Spleen (tissue), 11 donors: ENCODE data around the gene RAI2. TPM values are rescaled to one million over a fixed set of nuclear protein-coding genes. Genes with fewer than 3 reads are reported as not detected.

Experiments used
- DNase-seq: peaks from one replicate; pipeline ENCODE4 v3.0.0-alpha.2; 2020
- H3K27ac ChIP-seq, 8 donors: fragments of 200-600 bp; sonication (generic) in 7 of 8; 1 replicate in 4 of 8; 2 replicates in 4 of 8; pipeline versions ENCODE4 v1.5.0 to v1.8.0; 2016 to 2021; ENCODE audit warnings: inconsistent platforms in 4 of 8, mild to moderate bottlenecking in 4 of 8, moderate library complexity in 1 of 8
- H3K27me3 ChIP-seq, 7 donors: fragments of 200-600 bp; sonication (generic) in 6 of 7; replicated peaks in 1 of 7; 1 replicate in 4 of 7; 2 replicates in 3 of 7; pipeline versions ENCODE4 v1.5.0 to v1.8.0; 2016 to 2021; ENCODE audit warnings: inconsistent platforms in 3 of 7, mild to moderate bottlenecking in 1 of 7
- H3K36me3 ChIP-seq, 6 donors: fragments of 200-600 bp; sonication (generic) in 5 of 6; 1 replicate in 4 of 6; 2 replicates in 2 of 6; pipeline versions ENCODE4 v1.5.0 to v1.8.0; 2016 to 2021; ENCODE audit warnings: inconsistent platforms in 2 of 6
- H3K4me1 ChIP-seq, 6 donors: fragments of 200-600 bp; sonication (generic) in 5 of 6; 1 replicate in 3 of 6; 2 replicates in 3 of 6; pipeline versions ENCODE4 v1.5.0 to v1.8.0; 2016 to 2021; ENCODE audit warnings: inconsistent platforms in 3 of 6
- H3K4me3 ChIP-seq, 8 donors: fragments of 200-600 bp; sonication (generic) in 7 of 8; 1 replicate in 4 of 8; 2 replicates in 4 of 8; pipeline versions ENCODE4 v1.5.0 to v1.8.0; 2016 to 2021; ENCODE audit warnings: inconsistent platforms in 4 of 8, mild to moderate bottlenecking in 4 of 8, moderate library complexity in 2 of 8
- H3K9me3 ChIP-seq, 8 donors: fragments of 200-600 bp; sonication (generic) in 7 of 8; 1 replicate in 4 of 8; 2 replicates in 4 of 8; pipeline versions ENCODE4 v1.5.0 to v1.8.0; 2016 to 2021; ENCODE audit warnings: inconsistent platforms in 4 of 8
- POLR2A ChIP-seq, 3 donors: fragments of 450-650 bp; IDR thresholded peaks; one replicate each; pipeline ENCODE4 v1.5.1; 2017; ENCODE audit warnings: antibody characterized with exemption in 3 of 3, mild to moderate bottlenecking in 1 of 3
- POLR2AphosphoS5 ChIP-seq, 3 donors: sonication (generic); formaldehyde crosslinking; IDR thresholded peaks; one replicate each; pipeline ENCODE4 v1.5.1; 2017; ENCODE audit warnings: antibody characterized with exemption in 3 of 3
- WGBS, 5 donors: extraction: QIAGEN DNeasy Blood & Tissue Kit in 3 of 5; methylation state at CpG; one replicate each; pipeline versions ENCODE4 v1.1.5 to v1.1.7; 2013 to 2018; 5-methylcytosine and 5-hydroxymethylcytosine counted together
- intact Hi-C: fragments of 100-400 bp; cut with DNase I; formaldehyde crosslinking; loops from one replicate; pipeline ENCODE4 v1.15.0; 2023; ENCODE audit warnings: low total_unique reads
- polyA plus RNA-seq, 3 donors: library from polyadenylated mRNA; stranded (reverse); fragments of 200-250 nt; gene quantifications; one replicate each; pipeline ENCODE4 v1.2.1, GENCODE V29; 2013
- total RNA-seq, 7 donors: library from RNA; depleted of rRNA in 3 of 7; stranded (reverse); fragments of >200 nt in 3 of 7; fragmentation: NEBNext Ultra II Directional in 4 of 7; extraction: Animal tissue kit (Norgen Biotek cat#: 25700) in 4 of 7; gene quantifications; one replicate each; pipeline versions ENCODE4 v1.1.0 to v1.2.1, GENCODE V29; 2016 to 2021
- TF ChIP-seq, protein P1 (sequence below), 11 experiments: fragments of 200-600 bp in 7 of 11; fragments of 450-650 bp in 4 of 11; sonication (generic) in 4 of 11; IDR thresholded peaks in 8 of 11; conservative IDR thresholded peaks in 3 of 11; 1 replicate in 7 of 11; 2 replicates in 4 of 11; pipeline versions ENCODE4 v1.4.0 to v1.8.0; 2016 to 2021; ENCODE audit warnings: antibody characterized with exemption in 11 of 11, inconsistent platforms in 4 of 11, mild to moderate bottlenecking in 1 of 11
- donor health status: healthy with polysubstance abuse.
- donor health status: DM: no; HTN: no; CAD: no; lungs with moderate emphysema.
- donor health status: DM: no; HTN: no; CAD: no.
- donor health status: Bipolar disorder and iron deficiency.
- donor health status: healthy.
- donor health status: DM: no; HTN: no; CAD: no.
- donor health status: DM: yes; HTN: yes; CAD: no.

The RAI2 gene
- total and polyA plus RNA-seq, 10 donors, result 2.2 to 6.3 (median 4.0) TPM

GRCh38 chrX:17769701-17770269 lies 91.3 kb downstream of the RAI2 start:
- Histone ChIP-seq H3K27me3 (no peaks in the 10 kb centered on the region), H3K4me3 (no peak overlapping the region), H3K36me3 (no peaks in the 10 kb centered on the region), H3K4me1 (no peaks in the 10 kb centered on the region), H3K27ac (no peak overlapping the region), H3K9me3 (no peaks in the 10 kb centered on the region)
- no peak for DNase-seq
- intact Hi-C loops, result no loop called here
- TF ChIP-seq POLR2AphosphoS5 (IDR thresholded peaks at IDR 0.05), result no peak
- TF ChIP-seq POLR2A (IDR thresholded peaks at IDR 0.05), result no peak
- TF ChIP-seq, protein P1, sequence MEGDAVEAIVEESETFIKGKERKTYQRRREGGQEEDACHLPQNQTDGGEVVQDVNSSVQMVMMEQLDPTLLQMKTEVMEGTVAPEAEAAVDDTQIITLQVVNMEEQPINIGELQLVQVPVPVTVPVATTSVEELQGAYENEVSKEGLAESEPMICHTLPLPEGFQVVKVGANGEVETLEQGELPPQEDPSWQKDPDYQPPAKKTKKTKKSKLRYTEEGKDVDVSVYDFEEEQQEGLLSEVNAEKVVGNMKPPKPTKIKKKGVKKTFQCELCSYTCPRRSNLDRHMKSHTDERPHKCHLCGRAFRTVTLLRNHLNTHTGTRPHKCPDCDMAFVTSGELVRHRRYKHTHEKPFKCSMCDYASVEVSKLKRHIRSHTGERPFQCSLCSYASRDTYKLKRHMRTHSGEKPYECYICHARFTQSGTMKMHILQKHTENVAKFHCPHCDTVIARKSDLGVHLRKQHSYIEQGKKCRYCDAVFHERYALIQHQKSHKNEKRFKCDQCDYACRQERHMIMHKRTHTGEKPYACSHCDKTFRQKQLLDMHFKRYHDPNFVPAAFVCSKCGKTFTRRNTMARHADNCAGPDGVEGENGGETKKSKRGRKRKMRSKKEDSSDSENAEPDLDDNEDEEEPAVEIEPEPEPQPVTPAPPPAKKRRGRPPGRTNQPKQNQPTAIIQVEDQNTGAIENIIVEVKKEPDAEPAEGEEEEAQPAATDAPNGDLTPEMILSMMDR (IDR thresholded peaks at IDR 0.05 in 8 of 11, conservative IDR thresholded peaks at IDR 0.05 in 3 of 11), result no peak
- WGBS, 5 donors, result 39 to 74% (median 60%) methylated on average over 3 of the region's 3 CpGs

DNA sequence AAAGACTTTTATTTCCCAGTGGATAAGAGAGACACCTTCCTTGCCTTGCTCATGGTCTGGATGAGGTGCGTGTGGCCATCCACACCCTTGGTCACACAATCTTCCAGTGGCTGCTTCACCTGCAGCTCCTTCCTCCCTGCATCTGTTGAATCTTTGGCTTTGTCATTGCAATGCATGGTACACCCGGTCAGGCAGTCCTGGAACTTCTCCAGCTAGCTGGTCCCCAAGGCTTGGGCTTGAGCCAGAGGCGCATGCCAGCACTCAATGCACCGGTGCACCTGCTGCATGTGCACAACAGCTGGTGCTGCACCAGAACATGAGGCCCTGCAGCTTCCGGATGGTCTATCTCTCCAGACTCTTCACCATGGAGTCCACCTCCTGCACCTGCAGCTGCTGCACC lies 92.1 kb downstream of the RAI2 start:
- no peak for DNase-seq
- Histone ChIP-seq H3K36me3 (no peaks in the 10 kb centered on the region), H3K4me1 (no peaks in the 10 kb centered on the region), H3K27ac (no peak overlapping the region), H3K9me3 (no peaks in the 10 kb centered on the region), H3K4me3 (no peak overlapping the region), H3K27me3 (no peaks in the 10 kb centered on the region)
- TF ChIP-seq, protein P1 (IDR thresholded peaks at IDR 0.05 in 8 of 11, conservative IDR thresholded peaks at IDR 0.05 in 3 of 11), result no peak
- TF ChIP-seq POLR2AphosphoS5 (IDR thresholded peaks at IDR 0.05) (no peak), POLR2A (IDR thresholded peaks at IDR 0.05) (no peak)
- intact Hi-C loops, result no loop called here
- 76 to 89% (median 79%) methylated on average over 2 to 5 of the region's 5 CpGs for WGBS, 5 donors

DNA sequence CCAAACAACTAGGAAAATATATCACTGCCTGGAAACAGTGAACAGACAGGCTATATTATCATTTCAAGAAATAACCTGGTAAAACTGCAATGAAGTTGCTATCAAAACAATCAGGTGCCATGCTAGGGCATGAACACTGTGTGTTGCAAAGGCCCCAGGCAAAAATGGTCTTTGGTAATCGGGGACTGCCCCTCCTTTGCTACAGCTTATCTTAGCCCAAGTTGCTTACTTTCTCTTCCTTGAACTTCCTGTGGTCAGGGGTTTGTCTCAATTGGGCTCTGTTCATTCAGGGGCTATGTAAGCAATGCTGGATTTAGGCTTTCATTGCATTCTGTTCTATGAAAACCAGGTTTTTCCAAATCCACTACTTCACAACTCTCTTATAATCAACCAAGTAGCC lies 93.4 kb downstream of the RAI2 start:
- Histone ChIP-seq H3K9me3 (no peaks in the 10 kb centered on the region), H3K27ac (no peak overlapping the region), H3K4me3 (no peak overlapping the region), H3K4me1 (no peaks in the 10 kb centered on the region), H3K36me3 (no peaks in the 10 kb centered on the region), H3K27me3 (no peaks in the 10 kb centered on the region)
- no peak for DNase-seq
- WGBS, 5 donors, result 7 to 44% (median 18%) methylated on average over 1 of the region's 1 CpG
- intact Hi-C loops, result no loop called here
- TF ChIP-seq, protein P1 (IDR thresholded peaks at IDR 0.05 in 8 of 11, conservative IDR thresholded peaks at IDR 0.05 in 3 of 11), result no peak

DNA sequence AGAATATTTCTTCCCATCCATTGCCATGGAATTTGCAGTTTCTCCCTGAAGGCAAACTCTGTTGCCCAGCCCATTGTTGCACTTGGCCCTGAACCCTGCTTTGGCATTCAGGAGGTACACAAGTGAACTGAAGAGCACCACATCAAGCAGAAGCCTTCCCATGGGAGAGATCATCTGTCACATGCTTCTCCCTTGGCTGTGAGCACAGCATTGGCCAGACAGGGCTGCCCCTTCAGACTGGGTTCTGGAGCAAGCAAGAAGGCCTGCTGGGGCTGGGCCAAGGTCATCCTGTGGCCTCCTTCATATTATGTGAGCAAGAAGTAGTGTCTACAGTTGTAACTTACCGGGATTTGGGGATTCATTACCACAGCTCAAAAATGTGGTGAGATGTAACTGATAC lies 101.1 kb downstream of the RAI2 start:
- no peak overlapping the region for H3K27ac ChIP-seq
- DNase-seq, result no peak
- TF ChIP-seq POLR2AphosphoS5 (IDR thresholded peaks at IDR 0.05), result no peak
- no peak overlapping the region for H3K4me3 ChIP-seq
- H3K36me3 ChIP-seq, result no peaks in the 10 kb centered on the region
- 72 to 91% (median 83%) methylated on average over 1 of the region's 1 CpG for WGBS, 5 donors
- no peaks in the 10 kb centered on the region for H3K4me1 ChIP-seq
- intact Hi-C loops, result no loop called here
- no peaks in the 10 kb centered on the region for H3K9me3 ChIP-seq
- H3K27me3 ChIP-seq, result peaks cover 0 to 5% (median 0%) of the 10 kb centered on the region in 7 donors

GRCh38 chrX:17758382-17758781 lies 102.7 kb downstream of the RAI2 start:
- Histone ChIP-seq H3K9me3 (no peaks in the 10 kb centered on the region), H3K4me3 (no peak overlapping the region), H3K36me3 (peaks cover 0 to under 1% (median 0%) of the 10 kb centered on the region in 6 donors), H3K4me1 (no peaks in the 10 kb centered on the region), H3K27ac (no peak overlapping the region), H3K27me3 (peaks cover 0 to 5% (median 0%) of the 10 kb centered on the region in 7 donors)
- intact Hi-C loops, result no loop called here
- 43 to 84% (median 59%) methylated on average over 2 of the region's 2 CpGs for WGBS, 5 donors
- TF ChIP-seq POLR2AphosphoS5 (IDR thresholded peaks at IDR 0.05), result no peak
- TF ChIP-seq POLR2A (IDR thresholded peaks at IDR 0.05), result no peak
- TF ChIP-seq, protein P1 (IDR thresholded peaks at IDR 0.05 in 8 of 11, conservative IDR thresholded peaks at IDR 0.05 in 3 of 11), result no peak
- no peak for DNase-seq
